ENCODE results near the gene EVC.

The EVC gene

GRCh38 chr4:5755679-5756078 lies 44.7 kb downstream of the EVC start:
- peaks cover 17% of the 10 kb centered on the region for H3K4me1 ChIP-seq (ENCODE audit: insufficient read depth, insufficient read length)

GRCh38 chr4:5756271-5756670 lies 45.3 kb downstream of the EVC start:
- TF ChIP-seq SUZ12 (IDR thresholded peaks at IDR 0.05; ENCODE audit: extremely low read depth, insufficient read depth, insufficient read length) (no peak), ZNF274 (IDR thresholded peaks at IDR 0.05; ENCODE audit: low read depth, low read length) (no peak), YY1 (IDR thresholded peaks at IDR 0.05; ENCODE audit: insufficient read depth, insufficient read length) (no peak)
- H3K9me3 ChIP-seq (ENCODE audit: insufficient read depth, low read length): no peaks in the 10 kb centered on the region
- peaks cover 71% of the 10 kb centered on the region for H3K36me3 ChIP-seq (ENCODE audit: insufficient read depth, insufficient read length, low read length)
- H3K4me3 ChIP-seq (ENCODE audit: insufficient read length, low read depth): no peak overlapping the region
- H3K27me3 ChIP-seq (ENCODE audit: insufficient read depth, insufficient read length): no peaks in the 10 kb centered on the region
- H3K4me1 ChIP-seq (ENCODE audit: insufficient read depth, insufficient read length): peaks cover 15% of the 10 kb centered on the region
- H3K9ac ChIP-seq (ENCODE audit: insufficient read length, low read depth): no peak overlapping the region
- DNase-seq (ENCODE audit: low read depth, low spot score): no peak

More at GRCh38 chr4:5755679-5756078, 44.7 kb downstream of the EVC start:
- H3K9me3 ChIP-seq (ENCODE audit: insufficient read depth, low read length): no peaks in the 10 kb centered on the region
- no peak for DNase-seq (ENCODE audit: low read depth, low spot score)
- no peaks in the 10 kb centered on the region for H3K27me3 ChIP-seq (ENCODE audit: insufficient read depth, insufficient read length)
- TF ChIP-seq SUZ12 (IDR thresholded peaks at IDR 0.05; ENCODE audit: extremely low read depth, insufficient read depth, insufficient read length): no peak
- no peak for TF ChIP-seq YY1 (IDR thresholded peaks at IDR 0.05; ENCODE audit: insufficient read depth, insufficient read length)
- no peak for TF ChIP-seq ZNF274 (IDR thresholded peaks at IDR 0.05; ENCODE audit: low read depth, low read length)
- H3K36me3 ChIP-seq (ENCODE audit: insufficient read depth, insufficient read length, low read length): peaks cover 72% of the 10 kb centered on the region
- no peak overlapping the region for H3K4me3 ChIP-seq (ENCODE audit: insufficient read length, low read depth)
- no peak overlapping the region for H3K9ac ChIP-seq (ENCODE audit: insufficient read length, low read depth)

GRCh38 chr4:5757091-5757490 lies 46.1 kb downstream of the EVC start:
- no peaks in the 10 kb centered on the region for H3K27me3 ChIP-seq (ENCODE audit: insufficient read depth, insufficient read length)
- H3K36me3 ChIP-seq (ENCODE audit: insufficient read depth, insufficient read length, low read length): peaks cover 67% of the 10 kb centered on the region
- TF ChIP-seq YY1 (IDR thresholded peaks at IDR 0.05; ENCODE audit: insufficient read depth, insufficient read length) (no peak), ZNF274 (IDR thresholded peaks at IDR 0.05; ENCODE audit: low read depth, low read length) (no peak), SUZ12 (IDR thresholded peaks at IDR 0.05; ENCODE audit: extremely low read depth, insufficient read depth, insufficient read length) (no peak)
- H3K4me3 ChIP-seq (ENCODE audit: insufficient read length, low read depth): no peak overlapping the region
- H3K9ac ChIP-seq (ENCODE audit: insufficient read length, low read depth): no peak overlapping the region
- H3K4me1 ChIP-seq (ENCODE audit: insufficient read depth, insufficient read length): peaks cover 7% of the 10 kb centered on the region
- H3K9me3 ChIP-seq (ENCODE audit: insufficient read depth, low read length): no peaks in the 10 kb centered on the region
- DNase-seq (ENCODE audit: low read depth, low spot score): no peak

GRCh38 chr4:5757536-5757935 lies 46.5 kb downstream of the EVC start:
- Histone ChIP-seq H3K9me3 (ENCODE audit: insufficient read depth, low read length) (no peaks in the 10 kb centered on the region), H3K4me3 (ENCODE audit: insufficient read length, low read depth) (no peak overlapping the region), H3K27me3 (ENCODE audit: insufficient read depth, insufficient read length) (no peaks in the 10 kb centered on the region), H3K36me3 (ENCODE audit: insufficient read depth, insufficient read length, low read length) (peaks cover 66% of the 10 kb centered on the region), H3K4me1 (ENCODE audit: insufficient read depth, insufficient read length) (peaks cover 5% of the 10 kb centered on the region), H3K9ac (ENCODE audit: insufficient read length, low read depth) (no peak overlapping the region)
- TF ChIP-seq ZNF274 (IDR thresholded peaks at IDR 0.05; ENCODE audit: low read depth, low read length) (no peak), YY1 (IDR thresholded peaks at IDR 0.05; ENCODE audit: insufficient read depth, insufficient read length) (no peak)
- DNase-seq (ENCODE audit: low read depth, low spot score): no peak

DNA sequence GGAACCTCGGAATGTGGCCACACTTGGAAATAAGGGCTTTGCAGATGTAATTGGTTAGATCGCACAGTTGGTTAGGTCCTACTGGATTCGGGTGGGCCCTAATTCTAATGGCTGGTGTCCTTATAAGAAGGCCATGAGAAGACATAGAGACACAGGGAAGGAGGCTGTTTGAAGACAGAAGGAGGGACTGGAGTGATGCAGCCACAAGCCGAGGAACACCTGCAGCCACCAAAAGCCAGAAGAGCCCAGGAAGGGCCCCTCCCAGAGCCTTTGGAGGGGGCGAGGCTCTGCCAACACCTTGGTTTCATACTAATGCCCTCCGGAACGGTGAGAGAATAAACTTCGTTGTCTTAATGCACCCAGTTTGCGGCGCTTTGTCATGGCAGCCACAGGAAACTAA lies 47.0 kb downstream of the EVC start:
- Histone ChIP-seq H3K4me1 (ENCODE audit: insufficient read depth, insufficient read length) (peaks cover 1% of the 10 kb centered on the region), H3K4me3 (ENCODE audit: insufficient read length, low read depth) (no peak overlapping the region), H3K9me3 (ENCODE audit: insufficient read depth, low read length) (no peaks in the 10 kb centered on the region), H3K36me3 (ENCODE audit: insufficient read depth, insufficient read length, low read length) (peaks cover 61% of the 10 kb centered on the region), H3K27me3 (ENCODE audit: insufficient read depth, insufficient read length) (no peaks in the 10 kb centered on the region), H3K9ac (ENCODE audit: insufficient read length, low read depth) (no peak overlapping the region)
- DNase-seq (ENCODE audit: low read depth, low spot score): no peak
- no peak for TF ChIP-seq YY1 (IDR thresholded peaks at IDR 0.05; ENCODE audit: insufficient read depth, insufficient read length)
- no peak for TF ChIP-seq ZNF274 (IDR thresholded peaks at IDR 0.05; ENCODE audit: low read depth, low read length)
- TF ChIP-seq SUZ12 (IDR thresholded peaks at IDR 0.05; ENCODE audit: extremely low read depth, insufficient read depth, insufficient read length): no peak

DNA sequence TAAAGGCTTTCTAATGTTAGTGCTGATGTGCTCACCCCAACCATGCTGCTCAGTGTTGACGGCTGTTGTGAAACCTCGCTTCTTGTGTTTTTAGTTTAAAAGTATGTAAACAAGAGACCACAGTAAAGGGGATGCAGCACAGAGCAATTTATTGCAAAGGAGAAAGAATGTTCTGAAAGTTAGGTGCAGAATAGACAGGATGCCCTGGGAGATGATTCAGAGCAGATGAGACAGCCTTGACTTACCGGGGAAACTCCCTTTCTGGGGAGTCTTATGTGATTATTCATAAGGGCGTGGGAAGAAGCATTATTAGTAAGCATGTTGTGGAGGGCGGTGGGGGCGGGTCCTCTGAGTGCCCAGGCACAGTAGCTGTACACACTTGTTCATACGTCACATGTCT lies 47.7 kb downstream of the EVC start:
- Histone ChIP-seq H3K4me1 (ENCODE audit: insufficient read depth, insufficient read length) (no peaks in the 10 kb centered on the region), H3K27me3 (ENCODE audit: insufficient read depth, insufficient read length) (no peaks in the 10 kb centered on the region)
- no peak for DNase-seq (ENCODE audit: low read depth, low spot score)

DNA sequence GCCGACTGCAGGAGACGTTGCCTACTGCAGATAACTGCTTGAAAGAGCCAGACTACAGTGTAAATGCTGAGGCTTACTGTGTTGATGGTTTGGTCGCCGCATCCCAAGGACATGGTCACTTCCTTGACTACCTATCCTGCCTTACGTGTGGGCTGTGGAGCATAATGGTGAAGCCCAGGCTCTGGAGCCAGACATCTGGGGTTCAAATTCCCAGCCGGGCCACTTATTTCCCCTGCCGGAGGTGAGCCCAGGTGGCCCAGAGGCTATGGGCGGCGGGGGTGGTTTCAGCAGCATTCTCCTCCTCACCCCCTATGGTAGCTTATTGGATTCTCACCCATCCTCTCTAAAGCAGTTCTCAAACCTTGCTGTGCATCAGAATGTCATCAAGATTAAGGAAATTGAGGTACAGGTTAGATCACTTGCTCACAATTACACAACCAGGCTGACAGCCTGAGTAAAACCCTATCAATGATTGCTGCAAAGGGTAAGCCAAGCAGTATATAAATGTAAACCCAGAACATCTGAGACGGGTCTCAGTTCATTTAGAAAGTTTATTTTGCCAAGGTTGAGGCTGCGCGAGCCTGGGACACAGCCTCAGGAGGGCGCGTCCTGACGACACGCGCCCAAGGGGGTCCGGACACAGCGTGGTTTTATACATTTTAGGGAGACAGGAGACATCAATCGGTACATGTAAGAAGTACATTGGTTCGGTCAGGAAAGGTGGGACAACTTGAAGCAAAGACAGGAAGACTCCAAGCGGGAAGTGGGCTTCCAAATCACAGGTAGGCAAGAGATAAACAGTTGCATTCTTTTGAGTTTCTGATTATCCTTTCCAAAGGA lies 48.5 kb downstream of the EVC start:
- H3K4me1 ChIP-seq (ENCODE audit: insufficient read depth, insufficient read length): no peaks in the 10 kb centered on the region
- H3K4me3 ChIP-seq (ENCODE audit: insufficient read length, low read depth): no peak overlapping the region
- no peak overlapping the region for H3K9ac ChIP-seq (ENCODE audit: insufficient read length, low read depth)
- no peaks in the 10 kb centered on the region for H3K9me3 ChIP-seq (ENCODE audit: insufficient read depth, low read length)
- DNase-seq (ENCODE audit: low read depth, low spot score): no peak
- TF ChIP-seq SUZ12 (IDR thresholded peaks at IDR 0.05; ENCODE audit: extremely low read depth, insufficient read depth, insufficient read length): no peak
- no peak for TF ChIP-seq ZNF274 (IDR thresholded peaks at IDR 0.05; ENCODE audit: low read depth, low read length)
- TF ChIP-seq YY1 (IDR thresholded peaks at IDR 0.05; ENCODE audit: insufficient read depth, insufficient read length): no peak
- no peaks in the 10 kb centered on the region for H3K27me3 ChIP-seq (ENCODE audit: insufficient read depth, insufficient read length)
- H3K36me3 ChIP-seq (ENCODE audit: insufficient read depth, insufficient read length, low read length): peaks cover 46% of the 10 kb centered on the region

More for the DNA sequence above, 47.7 kb downstream of the EVC start:
- H3K4me3 ChIP-seq (ENCODE audit: insufficient read length, low read depth): no peak overlapping the region
- no peak overlapping the region for H3K9ac ChIP-seq (ENCODE audit: insufficient read length, low read depth)
- TF ChIP-seq YY1 (IDR thresholded peaks at IDR 0.05; ENCODE audit: insufficient read depth, insufficient read length) (no peak), SUZ12 (IDR thresholded peaks at IDR 0.05; ENCODE audit: extremely low read depth, insufficient read depth, insufficient read length) (no peak), ZNF274 (IDR thresholded peaks at IDR 0.05; ENCODE audit: low read depth, low read length) (no peak)
- H3K36me3 ChIP-seq (ENCODE audit: insufficient read depth, insufficient read length, low read length): peaks cover 54% of the 10 kb centered on the region
- no peaks in the 10 kb centered on the region for H3K9me3 ChIP-seq (ENCODE audit: insufficient read depth, low read length)

Data from NT2/D1 (cell line).